ENCODE data around the gene AUH. TPM values are rescaled to one million over a fixed set of nuclear protein-coding genes. Genes with fewer than 3 reads are reported as not detected.

Gene AUH
- total RNA-seq, 4 donors from 2014 or later = 26.4 to 34.3 (median 31.2) TPM

GRCh38 chr9:91285729-91286353 is 75.9 kb downstream of the AUH start:
- no peak for TF ChIP-seq CTCF (IDR thresholded peaks at IDR 0.05)
- DNase-seq (ENCODE audit: low spot score) (no peak), ATAC-seq (ENCODE audit: low FRiP score) (peak; percentile 87)

GRCh38 chr9:91282292-91282691 is 79.4 kb downstream of the AUH start:
- no peak for TF ChIP-seq CTCF (IDR thresholded peaks at IDR 0.05)
- ATAC-seq (ENCODE audit: low FRiP score) (no peak), DNase-seq (ENCODE audit: low spot score) (no peak)

GRCh38 chr9:91279296-91280204 is 82.2 kb downstream of the AUH start:
- ATAC-seq (ENCODE audit: low FRiP score) (no peak), DNase-seq (ENCODE audit: low spot score) (no peak)
- no peak for TF ChIP-seq CTCF (IDR thresholded peaks at IDR 0.05)

GRCh38 chr9:91276513-91276912 is 85.2 kb downstream of the AUH start:
- DNase-seq (ENCODE audit: low spot score) (no peak), ATAC-seq (ENCODE audit: low FRiP score) (no peak)
- TF ChIP-seq CTCF (IDR thresholded peaks at IDR 0.05) = no peak

- DNase-seq (ENCODE audit: low spot score) (no peak), ATAC-seq (ENCODE audit: low FRiP score) (peak; percentile 19)
- TF ChIP-seq CTCF (IDR thresholded peaks at IDR 0.05) = no peak
Observed at GRCh38 chr9:91275655-91276054, 86.1 kb downstream of the AUH start.

GRCh38 chr9:91274949-91275492 is 86.7 kb downstream of the AUH start:
- TF ChIP-seq CTCF (IDR thresholded peaks at IDR 0.05) = no peak
- ATAC-seq (ENCODE audit: low FRiP score) (peak; percentile 23), DNase-seq (ENCODE audit: low spot score) (no peak)

All from omental fat pad (tissue), 4 donors.